ENCODE results near the gene MID1.
A peak's percentile ranks its signal among the peaks of the same experiment; 100 is the strongest.

Gene MID1

DNA sequence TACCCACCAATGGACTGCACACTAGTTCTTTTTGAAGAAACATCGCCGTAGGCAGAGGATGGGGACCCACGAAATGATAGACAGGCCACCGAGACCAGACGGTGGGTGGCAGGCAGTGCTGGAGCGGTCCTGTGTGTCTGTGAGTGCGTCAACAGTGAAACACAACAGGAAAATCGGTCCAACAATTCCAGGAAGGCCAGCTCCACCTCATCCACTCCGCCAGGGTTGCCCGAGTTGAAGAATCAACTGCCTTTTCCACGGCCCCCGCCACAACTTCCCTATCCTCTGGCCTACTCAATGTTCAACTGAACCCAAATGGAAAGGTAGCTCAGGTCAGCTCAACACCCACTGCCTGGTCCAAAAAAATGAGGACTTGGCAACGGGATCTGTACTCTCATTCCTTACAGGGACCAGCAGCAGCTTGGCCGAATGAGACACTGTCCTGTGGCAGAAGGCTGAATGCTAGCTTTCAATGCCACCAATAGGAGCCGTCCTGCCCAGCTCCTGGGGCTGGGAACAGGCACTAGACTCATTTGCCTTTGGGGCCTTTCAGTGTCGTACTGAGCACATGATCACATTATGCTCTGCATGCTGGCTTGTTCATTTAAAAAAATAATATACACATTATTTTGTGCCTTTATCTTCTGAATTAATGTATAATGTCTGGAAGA lies 43.5 kb downstream of the MID1 start:
- no peak for DNase-seq (ENCODE audit: low read depth in 2 of 2)

DNA sequence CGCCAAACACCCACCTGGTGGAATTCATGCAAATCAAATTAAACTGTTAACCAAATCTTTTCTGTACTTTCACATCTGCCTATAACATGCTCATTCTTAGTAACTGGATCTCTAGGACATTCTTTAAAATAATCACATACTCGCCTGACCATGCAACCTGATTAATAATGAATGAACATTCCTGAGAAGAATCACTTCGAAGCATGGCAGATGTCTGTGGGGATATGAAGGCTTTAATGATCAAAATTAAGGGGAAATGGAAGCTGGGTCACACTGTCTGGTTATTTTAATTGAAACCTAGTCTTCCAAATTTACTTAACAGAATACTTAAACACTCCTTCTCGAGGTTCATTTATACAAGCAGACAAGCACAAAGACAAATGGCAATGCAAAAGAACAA lies 44.2 kb downstream of the MID1 start:
- no peak for DNase-seq (ENCODE audit: low read depth in 2 of 2)

DNA sequence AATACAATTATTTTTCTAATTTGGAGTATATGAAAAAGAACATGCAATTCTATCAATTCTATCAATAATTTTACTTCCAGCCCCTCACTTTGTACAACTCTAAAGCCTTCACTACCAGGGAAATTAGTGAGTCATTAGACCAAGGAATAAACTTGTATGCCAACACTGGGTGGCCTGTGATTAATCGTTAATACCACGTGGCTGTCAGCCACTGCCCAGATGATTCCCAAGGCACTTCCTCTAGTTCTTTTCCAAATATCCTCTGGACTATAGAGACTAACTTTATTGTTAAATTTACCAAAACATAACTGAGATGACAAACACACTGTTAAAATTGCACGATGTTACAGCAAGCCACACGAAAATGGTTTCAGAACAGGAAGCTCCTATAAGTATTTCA lies 45.7 kb downstream of the MID1 start:
- no peak for DNase-seq (ENCODE audit: low read depth in 2 of 2)

DNA sequence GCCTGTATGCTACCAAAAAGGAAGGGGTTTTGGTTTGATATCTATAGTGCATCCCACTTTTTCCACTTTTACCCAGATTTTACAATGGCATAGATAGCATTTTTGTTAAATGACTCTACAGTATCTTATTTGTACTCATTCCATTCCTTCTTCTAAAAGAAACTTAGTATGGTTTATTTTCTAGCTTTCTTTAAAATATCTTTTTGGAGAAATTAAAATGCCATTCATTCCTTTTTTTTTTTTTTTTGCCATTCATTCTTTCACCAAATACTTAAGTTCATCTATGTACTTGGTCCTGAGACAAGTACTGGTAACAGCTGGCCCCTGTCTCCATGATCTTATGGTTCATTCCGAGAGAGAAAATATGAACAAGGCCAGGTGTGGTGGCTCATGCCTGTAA lies 49.1 kb downstream of the MID1 start:
- peak; percentile 11 to 18 for DNase-seq (ENCODE audit: low read depth in 2 of 2)

DNA sequence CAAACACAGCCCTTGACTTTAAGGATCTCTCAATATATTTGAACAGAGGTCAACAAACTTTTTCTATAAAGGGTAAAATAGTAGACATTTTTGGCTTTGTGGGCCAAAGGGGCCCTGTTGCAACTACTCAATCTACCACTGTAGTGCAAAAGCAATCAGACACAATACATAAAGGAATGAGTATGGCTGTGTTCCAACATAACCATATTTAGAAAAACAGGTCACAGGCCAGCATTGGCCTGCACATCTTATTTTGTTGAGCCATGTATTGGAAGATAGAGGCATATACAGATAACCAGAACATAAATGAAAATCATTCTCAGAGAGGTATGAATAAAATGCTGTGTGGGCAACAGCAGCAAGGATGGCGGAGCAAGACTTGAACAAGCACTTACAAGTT lies 49.8 kb downstream of the MID1 start:
- no peak for DNase-seq (ENCODE audit: low read depth in 2 of 2)

DNA sequence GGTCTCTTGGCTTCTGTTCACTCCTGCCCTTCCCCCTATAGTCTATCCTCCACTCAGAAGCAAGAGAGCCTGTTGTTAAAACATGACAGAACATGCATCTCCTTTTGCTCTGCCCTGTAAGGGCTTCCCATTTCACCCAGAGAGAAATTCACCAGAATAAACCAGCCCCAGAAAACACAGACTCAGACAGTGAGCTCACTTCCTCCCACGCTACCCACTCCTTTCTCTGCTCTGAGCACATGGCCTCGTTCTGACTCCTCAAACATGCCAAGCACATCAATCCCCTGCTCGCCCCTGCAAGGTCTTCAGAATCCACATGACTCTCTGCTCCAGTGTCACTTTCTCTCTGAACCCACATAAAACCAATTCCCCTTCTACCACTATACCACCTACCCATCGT lies 50.4 kb downstream of the MID1 start:
- DNase-seq (ENCODE audit: low read depth in 2 of 2): no peak

DNA sequence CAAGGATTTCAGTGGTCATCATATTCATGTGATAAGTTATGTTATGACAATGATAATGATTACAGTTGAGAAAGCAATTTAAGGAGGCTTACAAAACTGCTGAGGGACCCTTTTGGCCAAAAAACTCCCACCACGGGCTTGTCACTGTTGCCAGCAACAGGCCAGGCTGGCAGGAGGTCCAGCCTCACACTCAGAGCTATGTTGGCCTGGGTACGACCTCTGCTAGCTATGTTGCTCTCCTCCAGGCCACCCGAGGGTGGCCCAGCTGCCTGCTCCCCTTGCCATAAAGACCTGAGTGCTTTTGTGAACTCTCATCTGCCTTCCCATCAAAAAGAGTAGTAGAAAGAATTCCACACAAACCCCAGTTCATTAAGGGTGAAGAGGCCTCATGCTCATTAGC lies 52.0 kb downstream of the MID1 start:
- no peak for DNase-seq (ENCODE audit: low read depth in 2 of 2)

DNA sequence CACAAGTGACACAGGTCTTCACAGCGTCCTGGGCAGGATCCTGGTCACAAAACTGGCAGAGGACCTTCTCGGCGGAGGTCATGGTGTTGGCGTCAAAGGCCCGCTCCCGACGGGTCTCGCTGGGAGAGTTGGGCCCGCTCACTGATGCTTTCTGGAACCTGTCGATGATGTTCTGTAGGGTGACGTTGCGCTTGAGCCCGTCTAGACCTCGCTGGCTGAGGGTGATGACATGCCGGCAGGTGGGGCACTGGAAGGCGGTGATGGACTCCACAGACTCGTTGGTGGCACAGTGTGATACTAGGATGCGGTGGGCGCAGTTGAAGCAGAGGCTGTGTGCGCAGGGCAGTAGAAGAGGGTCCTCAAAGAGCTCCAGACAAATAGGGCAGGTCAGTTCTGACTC lies 53.2 kb downstream of the MID1 start:
- DNase-seq (ENCODE audit: low read depth in 2 of 2): no peak

DNA sequence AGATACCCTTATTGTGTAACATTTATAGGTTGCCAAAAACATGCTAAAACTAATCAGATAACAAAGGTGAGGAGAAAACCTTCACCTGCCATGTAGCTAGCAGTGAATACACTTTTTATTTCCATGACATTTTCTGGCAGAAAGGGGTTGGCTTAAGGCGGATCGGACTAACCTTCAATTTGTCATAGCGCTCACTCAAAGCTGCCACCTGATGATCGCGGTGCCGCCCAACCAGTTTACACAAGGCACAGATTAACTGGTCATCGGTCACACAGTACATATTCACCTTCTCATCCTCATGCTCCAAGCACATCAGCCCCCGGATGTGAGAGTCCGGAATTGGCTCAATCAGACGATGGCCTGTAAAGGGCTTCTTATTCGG lies 53.7 kb downstream of the MID1 start:
- DNase-seq (ENCODE audit: low read depth in 2 of 2): no peak

DNA sequence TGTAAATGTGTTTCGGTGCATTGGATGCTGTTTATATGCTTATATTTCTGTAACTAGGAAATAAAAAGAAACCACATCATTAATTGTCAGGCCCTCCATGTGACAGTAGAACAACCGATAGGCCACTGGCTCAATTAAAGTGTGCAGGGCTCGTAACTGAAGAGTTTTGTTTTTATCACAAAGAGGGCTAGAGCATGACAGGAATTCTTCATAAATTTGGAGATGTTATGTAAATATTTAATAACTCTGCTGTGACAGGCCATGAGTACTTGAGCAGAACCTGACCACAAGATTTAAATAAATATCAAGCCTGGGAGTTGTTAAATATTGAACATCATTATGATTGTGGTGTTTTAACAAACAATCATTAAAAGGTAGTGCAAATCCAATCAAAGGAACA lies 55.9 kb downstream of the MID1 start:
- DNase-seq (ENCODE audit: low read depth in 2 of 2): no peak

DNA sequence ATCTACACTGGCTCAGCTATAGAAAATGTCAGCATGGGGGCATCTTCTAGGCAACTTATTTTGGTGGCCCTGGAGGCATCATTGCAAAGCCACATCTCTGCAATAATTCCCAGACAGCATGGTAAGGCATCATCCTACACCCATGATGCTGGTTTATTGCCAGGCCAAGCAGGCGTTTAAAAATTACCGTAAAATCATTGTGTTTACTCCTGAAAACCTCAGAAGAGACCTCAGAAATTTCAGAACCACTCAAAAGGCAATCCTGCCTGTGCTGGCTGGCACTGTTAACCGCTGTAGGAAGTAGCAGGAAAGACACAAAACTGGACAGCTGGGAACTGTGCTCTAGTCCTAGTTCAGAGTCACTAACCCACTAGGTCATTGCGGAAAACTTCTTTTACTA lies 63.2 kb downstream of the MID1 start:
- no peak for DNase-seq (ENCODE audit: low read depth in 2 of 2)

DNA sequence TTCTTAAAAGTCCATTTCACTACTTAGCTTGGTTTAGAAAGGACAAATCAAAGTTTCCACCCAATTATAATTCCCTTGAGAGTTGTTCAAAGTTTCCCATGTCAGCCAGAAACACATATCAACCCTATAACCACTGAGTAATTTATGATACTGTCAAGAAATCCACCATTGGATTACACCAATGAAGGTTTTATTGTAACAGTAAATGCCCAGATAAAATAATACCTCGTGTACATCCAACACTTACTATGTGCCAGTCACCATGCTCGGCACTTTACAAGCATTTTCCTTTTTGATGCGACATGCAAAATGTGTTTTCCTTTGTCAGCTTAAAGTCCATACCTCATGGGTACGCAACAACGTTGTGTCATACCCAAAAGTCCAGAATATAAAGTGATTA lies 64.0 kb downstream of the MID1 start:
- no peak for DNase-seq (ENCODE audit: low read depth in 2 of 2)

DNA sequence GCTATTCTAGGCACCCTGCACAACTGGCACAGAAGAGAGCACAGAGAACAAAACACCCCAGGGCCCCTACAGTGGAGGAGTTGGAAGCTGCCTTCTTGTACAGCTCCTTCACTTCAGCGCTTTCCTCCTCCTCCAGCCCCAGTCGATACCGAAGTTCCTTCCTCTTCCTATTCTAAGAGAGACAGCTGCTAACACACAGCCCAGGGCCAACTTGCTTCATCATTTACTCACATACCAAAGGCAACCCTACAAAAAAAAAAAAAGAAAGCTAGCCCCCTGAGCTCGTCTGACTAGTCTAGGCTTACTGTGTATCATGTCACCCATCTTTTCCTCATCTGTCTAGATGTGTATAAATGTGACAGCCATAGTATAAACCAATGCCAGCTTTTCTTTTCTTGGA lies 64.5 kb downstream of the MID1 start:
- DNase-seq (ENCODE audit: low read depth in 2 of 2): no peak

DNA sequence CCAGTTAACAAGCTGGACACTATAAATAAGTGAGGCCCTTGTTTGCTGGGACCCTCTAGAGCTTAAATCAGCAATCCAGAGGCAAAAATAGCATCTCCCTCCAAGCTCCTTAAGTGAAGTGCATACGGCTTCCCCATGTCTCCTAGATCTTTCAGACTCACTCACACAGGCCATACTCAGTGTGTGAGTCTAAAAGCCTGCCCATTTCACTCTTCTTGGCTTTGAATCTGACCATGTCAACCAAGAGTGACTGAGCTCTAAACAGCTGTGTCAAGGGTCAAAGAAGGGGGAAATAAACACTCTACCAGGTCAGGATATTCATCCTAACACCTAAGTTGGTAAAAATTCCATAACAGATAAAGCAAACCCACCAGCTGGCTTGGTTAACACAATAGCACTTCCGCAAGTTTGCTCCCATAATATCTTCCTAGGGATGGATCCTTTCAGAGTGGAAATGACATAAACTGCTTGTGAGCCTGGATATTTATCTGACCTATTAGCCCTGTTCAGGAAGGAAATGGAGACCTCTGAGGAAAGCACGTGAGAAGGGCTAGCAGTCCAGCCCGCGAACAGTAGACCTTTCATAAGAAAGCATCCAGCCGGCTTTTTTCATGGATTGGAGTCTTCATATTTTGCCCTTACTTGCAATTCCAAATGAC lies 65.6 kb downstream of the MID1 start:
- no peak for DNase-seq (ENCODE audit: low read depth in 2 of 2)

DNA sequence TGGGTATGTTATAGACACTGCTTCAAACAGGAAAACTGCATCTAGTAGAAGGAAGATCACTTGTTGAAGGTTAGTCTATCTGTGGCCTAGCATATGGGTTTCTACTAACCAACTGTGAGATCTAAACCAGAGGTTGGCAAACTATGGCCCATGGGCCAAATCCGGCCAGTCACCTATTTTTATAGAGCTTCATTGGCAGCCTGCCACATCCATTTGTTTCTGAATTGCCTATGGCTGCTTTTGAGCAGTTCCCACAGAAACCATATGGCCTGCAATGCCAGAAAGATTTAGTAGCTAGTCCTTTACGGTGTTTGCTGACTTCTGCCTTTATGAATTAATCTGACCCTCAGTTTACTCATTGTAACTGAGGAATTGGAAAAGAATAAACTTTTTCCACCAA lies 71.1 kb downstream of the MID1 start:
- no peak for DNase-seq (ENCODE audit: low read depth in 2 of 2)

DNA sequence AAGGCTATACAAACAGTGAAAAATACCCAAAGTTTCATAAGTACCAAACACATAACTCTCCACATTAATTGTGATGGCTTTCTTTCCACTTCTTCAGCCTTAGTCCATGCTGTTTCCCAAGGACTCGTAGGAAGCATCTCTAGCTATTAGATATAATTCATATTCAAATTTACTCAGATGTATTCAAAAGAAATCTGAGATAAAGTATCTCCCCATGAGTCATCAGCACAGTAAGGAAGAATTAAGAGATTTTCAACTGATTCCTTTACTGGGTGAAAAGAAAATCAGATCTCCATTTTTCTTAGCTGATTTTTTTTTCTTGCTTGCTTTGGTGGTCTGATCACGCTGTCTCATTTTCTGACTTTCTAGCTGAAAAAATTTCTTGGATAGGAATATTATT lies 71.7 kb downstream of the MID1 start:
- no peak for DNase-seq (ENCODE audit: low read depth in 2 of 2)

DNA sequence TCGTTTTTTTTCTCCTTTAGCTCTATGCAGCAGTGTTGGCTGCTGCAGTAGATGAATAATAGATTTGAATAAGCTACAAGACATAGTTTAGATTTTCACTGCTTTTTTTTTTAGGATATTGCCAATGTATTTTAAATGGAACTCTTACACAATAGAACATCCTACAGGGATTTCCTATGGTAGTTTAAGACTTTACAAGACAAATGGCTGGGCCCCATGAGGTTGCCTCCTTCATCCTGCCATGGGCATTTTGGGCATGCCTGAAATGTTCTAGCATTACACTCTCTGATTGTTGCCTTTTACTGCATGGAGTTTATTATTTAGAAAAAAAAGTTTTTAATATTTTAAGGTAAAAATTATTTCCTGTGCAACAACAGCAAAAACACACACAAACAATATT lies 74.5 kb downstream of the MID1 start:
- no peak for DNase-seq (ENCODE audit: low read depth in 2 of 2)

DNA sequence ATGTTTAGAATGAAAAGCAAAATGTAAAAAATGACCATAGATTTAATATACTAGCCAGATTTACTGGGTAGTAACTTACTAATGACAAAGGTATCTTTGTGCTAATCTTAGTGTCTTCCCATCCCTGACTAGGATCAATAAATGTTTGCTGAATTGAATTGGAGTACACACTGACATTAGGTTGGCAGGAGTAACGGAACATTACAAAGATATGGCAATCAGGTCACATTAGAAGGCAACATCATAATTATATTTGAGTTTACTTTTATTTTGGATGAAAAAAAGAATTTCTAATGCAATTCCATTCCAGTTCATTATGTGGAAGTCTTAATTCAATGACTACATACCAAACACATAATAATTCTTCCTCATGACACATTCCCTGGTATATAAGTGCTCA lies 77.8 kb downstream of the MID1 start:
- DNase-seq (ENCODE audit: low read depth in 2 of 2): no peak

DNA sequence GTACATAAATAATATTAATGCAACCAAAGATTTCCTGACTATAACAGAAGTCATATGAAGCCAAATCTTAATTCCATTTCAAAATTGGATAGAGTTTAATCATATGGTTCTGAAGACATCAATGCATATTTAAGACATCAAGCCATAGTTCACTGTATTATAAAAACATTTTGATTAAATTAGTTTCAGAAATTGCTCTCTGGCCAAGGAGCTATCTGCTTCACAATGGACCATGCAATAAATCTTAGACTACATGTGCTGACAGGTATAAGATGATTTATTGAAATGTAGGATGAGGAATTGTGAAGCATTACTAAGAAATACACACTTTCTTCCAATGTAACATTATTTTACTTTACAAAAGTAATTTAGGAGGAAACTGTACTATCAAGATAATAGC lies 81.6 kb downstream of the MID1 start:
- no peak for DNase-seq (ENCODE audit: low read depth in 2 of 2)

DNA sequence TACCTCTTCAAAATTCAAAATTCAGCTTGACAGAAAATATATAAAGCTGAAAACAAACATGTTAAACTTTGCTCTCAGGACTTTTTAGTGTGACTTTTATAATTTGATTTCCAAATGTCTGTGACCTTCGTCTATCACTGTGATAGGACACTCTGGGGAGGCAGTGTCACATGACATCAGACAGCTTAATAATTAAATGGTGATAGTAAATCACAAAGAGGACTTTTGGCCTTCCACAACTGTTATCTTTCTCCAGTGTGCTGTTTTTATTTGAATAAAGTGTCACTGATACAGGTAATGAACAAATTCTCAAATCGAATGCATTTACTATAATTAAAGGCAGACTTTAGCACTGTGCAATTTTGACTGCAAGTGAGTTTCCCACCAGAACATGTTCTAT lies 83.1 kb downstream of the MID1 start:
- no peak for DNase-seq (ENCODE audit: low read depth in 2 of 2)

DNA sequence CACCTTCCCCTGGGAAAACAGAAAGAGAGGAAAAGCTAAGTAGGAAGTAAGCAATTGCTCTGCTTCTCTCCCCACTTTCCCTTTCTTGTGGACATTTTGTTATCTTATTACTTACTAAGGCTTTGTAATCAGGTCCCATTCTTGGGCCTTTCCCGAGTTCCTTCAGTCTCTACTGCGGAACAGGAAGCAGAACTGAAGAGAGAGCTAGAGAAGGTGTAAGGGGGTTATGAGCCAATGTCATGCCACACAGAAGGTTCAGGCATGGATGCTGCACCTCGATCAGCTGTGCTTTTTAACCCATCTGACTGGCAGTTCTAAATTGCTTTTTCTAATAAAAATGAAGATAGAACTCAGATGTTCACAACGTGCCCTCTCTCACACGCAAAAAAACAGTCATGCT lies 83.6 kb downstream of the MID1 start:
- DNase-seq (ENCODE audit: low read depth in 2 of 2): no peak

DNA sequence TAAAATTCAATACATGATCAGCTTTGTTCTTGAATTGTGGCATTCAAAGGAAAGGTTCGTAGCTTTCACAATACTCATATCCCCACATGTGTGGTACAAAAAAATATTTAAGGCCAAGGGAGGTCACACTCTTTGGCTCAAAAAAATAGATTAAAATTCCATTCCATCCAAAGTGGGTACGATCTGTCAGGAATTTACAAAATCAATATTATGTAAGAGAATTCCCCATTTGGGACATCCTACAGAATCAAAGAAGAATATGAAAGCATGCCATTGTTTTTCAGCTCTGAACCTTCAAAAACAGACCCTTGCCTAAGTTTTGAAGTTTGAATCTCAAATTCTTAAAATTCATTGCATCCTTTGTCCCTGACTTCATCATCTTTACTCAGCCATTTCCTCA lies 85.8 kb downstream of the MID1 start:
- no peak for DNase-seq (ENCODE audit: low read depth in 2 of 2)

DNA sequence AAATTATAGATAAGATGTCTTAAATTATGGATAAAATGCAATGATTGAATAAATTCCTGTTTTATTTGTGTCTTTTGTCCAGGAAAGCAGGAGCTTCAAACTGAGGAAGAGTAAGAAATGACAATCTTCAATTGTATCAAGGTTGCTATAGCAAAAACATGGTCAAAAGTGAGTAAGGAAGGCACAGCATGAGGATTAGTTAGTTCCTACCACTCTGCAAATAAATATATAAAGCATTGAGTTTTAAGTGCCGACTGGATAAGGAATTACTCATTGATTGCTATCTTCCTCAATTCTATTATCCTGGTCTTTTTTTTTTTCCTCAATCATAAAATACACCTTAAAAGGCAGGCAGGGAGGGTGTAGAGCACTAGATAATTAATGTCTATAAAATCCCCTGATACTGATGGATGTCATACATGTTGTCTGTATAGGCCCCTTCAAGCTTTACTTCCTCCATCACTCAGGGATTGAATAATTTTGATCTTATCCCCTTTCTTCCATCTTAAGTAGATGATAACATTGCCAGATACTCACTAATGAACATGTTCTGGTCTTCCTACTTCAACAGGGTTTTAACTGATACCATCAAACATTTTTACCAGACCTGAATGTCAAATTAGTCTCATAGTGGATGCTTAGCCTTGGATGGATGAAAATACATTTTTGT lies 86.6 kb downstream of the MID1 start:
- DNase-seq (ENCODE audit: low read depth in 2 of 2): no peak

DNA sequence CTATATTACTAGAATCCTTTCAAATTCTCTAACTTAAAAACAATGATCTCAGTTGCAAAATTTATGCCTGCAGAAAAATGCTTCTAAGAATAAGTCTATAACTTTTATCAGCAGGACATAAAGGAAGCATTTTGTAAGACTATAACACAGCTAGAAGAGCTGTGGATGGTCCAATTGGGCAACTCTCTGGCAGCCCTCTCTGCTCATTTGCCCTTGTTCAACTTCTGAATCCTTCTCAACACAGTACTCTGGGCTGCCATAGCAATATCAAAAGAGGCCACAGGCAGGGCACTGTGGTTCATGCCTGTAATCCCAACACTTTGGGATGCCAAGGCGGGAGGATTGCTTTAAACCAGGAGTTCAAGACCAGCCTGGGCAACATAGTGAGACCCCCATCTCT lies 88.5 kb downstream of the MID1 start:
- DNase-seq (ENCODE audit: low read depth in 2 of 2): no peak
